HG02798 (cell line): ENCODE data around the gene USP44.

Experiments
- ATAC-seq: cut with Tn5 transposase; IDR thresholded peaks from one replicate; pipeline ENCODE4 v1.9.1; 2021; ENCODE audit warnings: mild to moderate bottlenecking; ENCODE audit not compliant: unreplicated experiment, poor library complexity

Gene USP44

DNA sequence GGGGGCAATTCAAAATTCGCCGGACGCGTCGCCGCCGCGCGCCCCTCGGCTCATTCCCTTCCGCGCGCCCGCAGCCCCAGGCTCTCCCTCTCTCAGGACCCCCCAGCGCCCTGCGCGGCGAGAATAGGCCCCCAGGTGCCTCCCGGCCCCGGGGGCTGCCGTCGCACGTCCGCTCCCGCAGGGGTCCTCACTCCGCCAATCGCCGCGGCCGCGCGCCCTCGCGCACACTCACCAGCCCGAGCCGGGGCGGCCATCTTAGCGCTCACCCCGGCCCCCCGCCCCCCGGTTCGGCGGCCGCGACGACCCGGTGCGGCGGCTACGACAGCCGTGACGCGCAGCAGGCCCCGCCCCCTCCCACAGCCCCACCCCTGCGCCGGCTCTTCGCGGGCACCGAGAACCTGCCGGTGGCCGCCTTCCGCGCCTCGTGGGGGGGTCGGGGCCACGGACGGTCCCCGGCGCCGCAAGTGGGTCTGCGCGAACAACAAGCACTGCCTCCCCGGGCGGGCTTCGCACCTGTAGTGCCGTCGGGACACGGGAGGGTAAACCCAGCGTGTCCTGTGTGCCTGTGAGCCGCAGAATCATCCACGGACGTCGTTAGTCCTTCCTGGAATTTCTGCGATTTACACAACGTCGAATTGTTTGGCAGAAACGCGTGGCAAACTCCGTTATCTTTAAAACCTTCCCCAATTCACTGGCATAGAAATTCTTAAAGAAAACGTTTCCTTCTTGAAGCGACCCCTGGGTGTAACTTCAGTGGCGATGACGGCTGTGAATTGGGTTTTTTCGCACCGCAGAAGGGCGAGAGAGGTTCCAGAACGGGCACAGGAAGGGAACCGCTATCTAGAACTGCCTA lies 2.5 kb downstream of the USP44 start:
- ATAC-seq, result no peak

DNA sequence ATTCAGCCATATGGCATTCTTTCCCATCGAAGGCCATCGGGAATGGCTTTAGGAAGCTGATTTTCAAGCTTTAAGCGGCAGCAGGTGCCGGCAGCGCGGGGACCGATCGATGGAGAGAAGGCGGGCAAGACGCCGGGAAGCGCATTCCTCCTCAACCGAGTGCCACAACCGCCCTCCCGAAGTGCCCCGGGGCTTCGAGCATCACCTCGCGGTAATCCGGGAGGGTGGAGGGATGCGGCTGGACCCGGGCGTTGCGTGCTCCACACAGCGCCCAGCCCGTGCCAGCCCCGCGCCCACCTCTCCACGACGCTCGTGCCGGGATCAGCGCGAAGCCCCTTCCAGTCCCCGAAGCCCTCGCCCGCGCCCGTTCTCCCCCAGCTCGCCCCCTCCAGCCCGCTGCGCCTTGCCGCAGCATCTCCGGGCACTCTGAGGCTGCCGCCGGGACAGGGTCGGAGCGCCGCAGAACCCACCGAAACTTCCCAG lies 3.2 kb downstream of the USP44 start:
- no peak for ATAC-seq

DNA sequence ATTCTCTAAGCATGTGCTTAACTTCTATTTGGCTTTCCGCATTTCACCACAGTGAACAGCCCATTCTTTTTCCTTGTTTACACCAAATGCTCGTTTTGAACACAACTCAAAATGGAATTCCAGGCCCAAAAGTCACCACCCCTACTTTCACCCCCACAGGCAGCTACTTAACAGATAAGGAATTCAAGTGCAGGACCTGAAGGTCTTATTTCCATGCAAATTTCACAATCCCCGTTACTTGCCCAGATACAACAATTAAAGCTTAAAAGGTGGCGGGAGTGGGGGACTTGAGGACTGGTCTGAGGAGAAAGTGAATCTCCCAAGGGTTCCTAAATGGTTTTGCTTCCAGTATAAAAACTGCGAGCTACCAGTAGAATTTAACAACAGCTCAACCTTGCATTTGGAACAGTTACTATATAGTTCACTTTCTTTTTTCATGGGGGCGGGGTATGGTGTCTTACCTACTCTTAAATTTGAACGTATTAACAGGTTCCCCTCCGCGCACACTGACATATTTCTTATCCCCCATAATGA lies 3.7 kb downstream of the USP44 start:
- ATAC-seq, result no peak

DNA sequence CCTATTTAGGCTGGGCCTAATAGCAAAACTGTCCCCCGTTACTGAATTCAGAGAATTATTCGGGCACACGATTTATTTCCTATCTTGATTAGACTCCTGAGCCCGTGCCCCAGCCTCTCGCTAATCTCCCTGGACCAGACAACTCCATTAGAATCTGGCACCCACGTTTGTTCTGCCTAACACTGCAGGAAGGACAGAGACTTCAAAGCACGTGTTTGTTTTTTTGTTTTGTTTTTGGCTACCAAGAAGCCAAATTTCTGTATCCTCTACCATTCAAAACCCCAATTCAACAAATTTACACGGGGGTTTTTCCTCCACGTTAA lies 4.8 kb downstream of the USP44 start:
- ATAC-seq, result no peak

DNA sequence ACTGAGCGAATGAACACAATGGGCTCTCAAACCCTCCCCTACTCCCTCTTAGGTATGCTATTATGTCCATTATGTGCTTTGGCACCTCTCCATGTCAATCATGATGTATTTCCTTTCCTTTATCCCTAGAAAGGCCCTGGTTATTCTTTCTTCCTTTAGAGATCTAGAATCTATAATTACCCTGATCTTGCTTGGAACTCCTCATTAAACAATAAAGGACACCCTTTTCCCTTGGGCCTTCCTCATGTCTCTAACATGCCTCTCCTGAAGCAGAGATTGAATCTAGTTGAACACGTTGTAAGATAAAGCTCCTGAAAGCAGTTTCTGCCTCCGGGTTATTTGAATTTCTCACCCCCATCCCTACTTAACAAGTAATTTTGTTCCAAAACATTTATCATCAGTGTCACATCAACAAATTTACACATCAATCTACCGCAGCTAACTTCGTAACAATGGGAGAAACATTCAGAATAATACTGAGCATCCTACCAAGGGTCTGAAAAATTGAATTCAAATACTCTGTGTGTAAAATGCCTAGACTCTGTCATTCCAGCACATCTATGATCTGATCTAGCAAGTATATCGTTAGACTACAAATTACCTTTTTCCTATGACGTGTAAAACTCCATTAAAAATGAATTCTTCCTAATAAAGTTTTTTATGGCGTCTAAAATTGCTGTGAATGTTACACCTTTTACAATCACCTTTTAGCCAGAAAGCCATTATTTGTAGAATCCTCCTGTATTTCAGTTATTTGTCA lies 5.4 kb downstream of the USP44 start:
- no peak for ATAC-seq

DNA sequence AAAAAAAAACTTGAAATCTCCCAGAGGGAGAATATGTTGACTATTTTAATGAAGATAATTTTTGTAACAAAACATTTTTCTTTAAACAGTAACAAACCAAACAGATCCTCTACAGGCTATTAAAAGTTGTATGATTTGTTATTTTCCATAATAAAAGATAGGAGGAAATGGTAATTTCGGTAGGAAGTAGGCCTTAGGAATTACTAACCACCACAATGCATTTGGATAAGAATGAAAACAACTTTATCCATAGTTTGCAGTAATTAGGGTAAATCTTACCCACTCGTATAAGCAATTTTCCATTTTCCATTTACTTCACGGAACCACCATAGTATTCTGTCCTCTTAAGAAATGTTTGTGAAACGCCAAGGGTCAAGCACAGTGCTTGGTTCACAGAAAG lies 6.0 kb downstream of the USP44 start:
- no peak for ATAC-seq

DNA sequence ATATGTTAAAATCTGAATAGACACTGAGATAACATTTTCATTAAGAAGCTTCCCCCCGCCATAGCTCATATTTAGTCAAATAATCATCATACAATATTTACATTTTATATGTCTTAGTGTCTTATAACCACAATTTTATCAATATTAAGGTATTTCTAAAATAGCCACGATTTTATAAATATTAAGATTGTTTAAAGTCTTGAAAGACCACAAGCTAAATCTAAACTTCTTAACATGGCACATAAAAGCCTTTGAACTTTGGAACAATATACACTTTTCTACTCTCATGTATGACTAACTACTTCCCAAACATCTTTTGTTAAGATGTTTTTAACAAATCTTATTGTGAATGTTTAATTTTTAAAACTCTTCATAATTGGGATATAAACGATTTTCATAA lies 6.5 kb downstream of the USP44 start:
- no peak for ATAC-seq

DNA sequence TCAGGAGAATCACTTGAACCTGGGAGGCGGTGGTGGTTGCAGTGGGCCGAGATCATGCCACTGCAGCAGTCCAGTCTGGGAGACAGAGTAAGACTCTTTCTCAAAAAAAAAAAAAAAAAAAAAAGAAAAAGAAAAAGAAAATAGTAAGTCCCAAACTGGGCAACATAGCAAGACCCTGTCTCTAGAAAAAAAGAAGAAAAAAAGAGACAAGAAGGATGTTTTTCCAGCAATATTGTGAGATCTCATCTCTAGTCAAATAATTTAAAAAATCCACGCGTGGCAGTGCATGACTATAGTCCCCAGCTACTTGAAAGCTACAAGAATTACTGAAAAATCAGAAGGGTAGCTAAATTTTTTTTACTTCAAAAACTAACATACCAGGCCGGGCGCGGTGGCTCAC lies 8.0 kb downstream of the USP44 start:
- no peak for ATAC-seq

DNA sequence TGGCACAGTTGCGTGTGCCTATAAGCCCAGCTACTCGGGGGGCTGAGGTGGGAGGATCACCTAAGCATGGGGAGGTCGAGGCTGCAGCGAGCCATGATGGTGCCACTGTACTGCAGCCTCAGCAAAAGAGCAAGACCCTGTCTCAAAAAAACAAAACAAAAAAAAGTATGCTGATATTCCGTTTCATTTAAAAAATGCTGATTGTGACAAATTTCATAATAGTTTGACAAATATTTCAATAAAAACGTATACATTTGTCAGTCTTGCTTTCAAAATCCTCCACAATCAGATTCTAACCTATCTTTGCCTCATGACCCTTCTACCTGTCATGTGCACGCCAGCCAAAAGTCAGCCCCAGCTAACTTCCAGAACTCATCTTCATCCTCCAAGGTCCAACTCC lies 9.8 kb downstream of the USP44 start:
- ATAC-seq, result no peak

DNA sequence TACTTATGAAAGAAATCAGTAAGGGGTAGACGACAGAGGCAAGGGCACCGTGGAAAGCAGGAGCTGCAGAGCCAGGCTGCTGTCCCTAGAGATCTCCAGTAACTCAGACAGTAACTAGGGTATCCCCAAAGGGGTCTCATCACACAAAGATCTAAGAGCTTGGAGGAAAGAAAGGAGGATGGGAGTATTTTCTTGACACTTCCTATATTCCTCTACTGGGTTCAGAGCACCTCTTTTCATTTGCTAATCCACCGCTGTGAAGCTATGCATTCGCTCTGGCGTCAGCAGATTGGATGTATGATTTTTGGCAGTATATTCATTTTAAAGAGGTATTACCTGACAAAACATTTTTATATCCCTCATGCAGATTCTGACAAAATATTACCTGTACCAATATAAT lies 12.6 kb downstream of the USP44 start:
- ATAC-seq, result no peak

DNA sequence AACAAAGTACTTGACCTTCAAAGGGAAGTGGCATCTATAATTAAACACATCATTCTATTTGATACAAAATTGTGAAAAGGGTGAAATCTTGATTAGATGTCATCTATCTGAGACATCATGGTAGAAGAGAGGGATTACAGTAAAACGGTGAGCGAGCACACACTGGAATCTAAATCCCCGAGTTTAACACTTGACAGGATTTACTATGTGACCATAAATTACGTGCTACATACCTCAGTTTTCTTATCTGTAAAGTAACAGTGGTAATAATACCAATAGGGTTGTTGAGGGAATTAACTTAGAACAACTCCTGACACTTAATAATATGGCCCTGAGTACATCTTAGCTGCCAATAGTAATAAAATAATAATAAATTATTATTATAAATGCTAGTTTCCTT lies 13.3 kb downstream of the USP44 start:
- ATAC-seq, result no peak

DNA sequence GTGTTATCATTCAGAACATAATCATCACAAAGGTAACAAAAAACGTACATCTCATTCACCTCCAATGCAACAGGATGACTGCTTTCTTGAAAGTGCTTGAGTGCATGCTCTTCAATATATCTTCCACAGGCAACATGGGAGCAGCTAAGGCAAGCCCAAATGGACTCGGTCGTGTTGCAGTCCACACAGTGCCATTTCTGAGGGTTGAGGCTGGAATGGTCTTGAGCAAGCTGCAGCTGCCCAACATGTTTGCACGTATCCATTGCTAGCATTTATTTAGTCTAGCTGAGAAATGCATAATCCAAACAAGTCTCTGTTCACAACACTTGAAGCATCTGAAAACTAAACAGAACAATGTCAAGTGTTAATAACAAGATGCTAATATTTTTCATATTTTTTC lies 17.3 kb downstream of the USP44 start:
- ATAC-seq, result no peak

DNA sequence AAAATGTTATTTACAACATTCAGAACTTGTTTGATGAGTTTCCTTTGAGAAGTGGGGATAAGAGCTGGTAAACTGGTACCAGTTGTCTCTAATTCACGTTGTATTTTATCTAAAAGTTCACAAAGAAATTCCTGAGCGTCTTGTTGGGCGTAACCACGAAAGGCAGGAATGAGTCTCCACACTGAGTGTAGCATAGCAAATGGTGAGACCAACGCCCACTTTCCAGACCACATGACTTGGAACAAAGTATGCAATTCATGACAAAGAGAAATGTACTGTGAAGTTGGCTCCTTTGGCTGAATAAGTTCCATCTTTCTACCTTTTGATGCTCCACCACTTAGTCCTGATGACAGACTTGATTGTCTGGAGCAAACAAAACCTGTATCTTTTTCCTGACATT lies 18.4 kb downstream of the USP44 start:
- no peak for ATAC-seq

DNA sequence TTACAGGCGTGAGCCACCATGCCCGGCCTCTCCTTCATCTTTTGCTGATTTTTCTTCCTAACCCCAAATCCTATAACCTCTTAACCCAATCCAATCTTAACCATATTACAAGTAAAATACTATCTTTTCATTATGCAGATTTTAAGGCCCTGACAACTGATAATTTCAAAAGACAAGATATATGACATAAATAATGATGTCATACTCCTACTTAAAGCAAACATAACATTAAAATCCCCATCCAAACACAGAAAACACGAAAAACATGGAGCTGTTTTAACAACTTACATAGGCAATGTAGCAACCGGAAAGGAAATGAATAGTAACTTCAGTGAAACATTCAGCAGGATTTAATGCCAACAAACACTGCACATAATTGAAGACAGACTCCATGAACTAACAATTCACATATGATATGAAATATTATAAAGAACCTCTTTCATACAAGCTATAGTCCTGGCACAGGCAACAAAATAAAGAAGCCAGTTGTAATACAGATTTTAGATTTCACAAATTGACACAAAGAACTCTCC lies 21.5 kb downstream of the USP44 start:
- ATAC-seq, result no peak

DNA sequence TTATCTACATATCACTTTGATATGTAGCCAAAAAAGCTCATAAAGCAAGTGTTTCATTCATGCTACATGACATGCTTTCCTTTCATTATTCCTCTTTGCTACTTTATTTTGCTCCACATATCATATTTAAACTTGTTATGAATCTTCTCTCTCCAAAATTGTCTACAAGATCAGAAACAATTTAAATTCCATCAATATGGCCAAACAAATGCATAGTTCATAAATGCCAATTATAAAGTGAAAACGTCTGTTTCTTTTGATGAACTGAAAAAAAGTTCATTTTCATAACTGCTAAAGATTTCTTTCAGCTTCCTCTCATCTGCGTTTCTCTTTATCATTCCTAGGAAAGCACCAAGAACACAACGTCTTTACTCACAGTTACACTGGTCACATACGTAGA lies 22.8 kb downstream of the USP44 start:
- ATAC-seq, result no peak

DNA sequence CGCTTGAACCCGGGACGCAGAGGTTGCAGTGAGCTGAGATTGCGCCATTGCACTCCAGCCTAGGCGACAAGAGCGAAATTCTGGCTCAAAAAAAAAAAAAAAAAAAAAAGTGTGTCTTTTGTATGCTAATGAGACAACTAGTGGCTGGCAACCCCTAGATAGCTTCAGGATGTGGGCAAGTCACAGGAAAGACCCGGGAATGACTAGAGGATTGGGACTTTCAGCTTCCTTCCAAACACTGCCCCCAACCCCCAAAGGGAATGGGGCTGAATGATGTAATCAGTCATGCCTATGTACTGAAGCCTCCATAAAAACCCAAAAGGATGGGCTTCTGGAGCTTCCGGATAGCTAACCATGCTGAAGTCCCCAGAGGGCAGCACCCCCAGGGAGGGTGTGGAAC lies 28.6 kb downstream of the USP44 start:
- ATAC-seq, result no peak

DNA sequence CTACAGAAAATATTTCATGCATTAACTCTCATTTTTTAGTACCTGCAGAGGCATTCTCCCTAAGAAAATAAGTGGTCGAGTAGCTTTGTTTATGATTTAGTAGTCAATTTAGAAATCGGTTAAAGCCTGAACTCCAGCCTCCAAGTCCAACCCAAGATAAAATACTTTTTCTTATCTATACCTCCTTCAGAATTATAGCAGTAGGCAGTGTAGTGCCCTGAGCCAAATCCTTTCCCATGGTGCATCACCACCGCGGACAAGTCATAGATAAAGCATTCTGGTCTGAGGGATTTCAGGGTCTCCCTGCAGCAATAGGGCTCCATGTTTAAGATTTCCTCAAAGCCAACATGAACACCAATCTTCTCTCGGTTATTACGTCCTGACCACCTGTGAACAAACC lies 30.5 kb downstream of the USP44 start:
- no peak for ATAC-seq

DNA sequence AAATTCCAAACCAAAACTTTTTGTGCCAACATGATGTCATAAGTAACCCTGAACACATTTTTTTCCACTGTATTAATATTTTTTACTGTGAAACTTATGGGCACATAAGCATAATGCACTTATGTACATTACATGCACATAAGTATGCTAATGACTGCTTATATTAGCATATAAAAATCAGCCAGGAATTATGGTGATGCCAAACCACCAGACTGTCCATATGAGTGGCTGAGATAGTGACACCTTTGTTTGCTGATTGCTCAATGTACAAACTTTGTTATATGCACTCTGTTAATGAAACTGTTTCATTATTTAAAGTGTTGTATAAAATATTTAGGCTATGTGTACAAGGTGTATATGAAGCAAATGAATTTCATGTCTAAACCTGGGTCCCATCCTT lies 32.3 kb downstream of the USP44 start:
- no peak for ATAC-seq

DNA sequence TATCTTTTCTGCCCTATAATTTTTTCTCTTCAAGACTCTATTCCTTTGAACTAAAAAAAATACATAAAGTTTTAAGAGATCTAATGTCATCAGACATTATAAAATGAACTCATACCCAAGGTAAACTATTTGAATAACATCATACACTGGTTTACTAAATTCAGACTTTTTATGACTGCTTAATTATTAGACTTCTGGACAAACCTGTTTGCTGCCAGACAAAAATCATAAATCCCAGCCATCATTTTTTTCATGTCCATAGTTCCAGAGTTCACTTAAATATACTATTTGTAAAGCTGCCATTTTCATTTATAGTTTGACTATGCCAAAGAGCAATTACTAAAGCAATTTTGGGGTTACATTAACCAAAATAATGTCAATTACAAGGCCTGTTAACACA lies 34.0 kb downstream of the USP44 start:
- no peak for ATAC-seq

DNA sequence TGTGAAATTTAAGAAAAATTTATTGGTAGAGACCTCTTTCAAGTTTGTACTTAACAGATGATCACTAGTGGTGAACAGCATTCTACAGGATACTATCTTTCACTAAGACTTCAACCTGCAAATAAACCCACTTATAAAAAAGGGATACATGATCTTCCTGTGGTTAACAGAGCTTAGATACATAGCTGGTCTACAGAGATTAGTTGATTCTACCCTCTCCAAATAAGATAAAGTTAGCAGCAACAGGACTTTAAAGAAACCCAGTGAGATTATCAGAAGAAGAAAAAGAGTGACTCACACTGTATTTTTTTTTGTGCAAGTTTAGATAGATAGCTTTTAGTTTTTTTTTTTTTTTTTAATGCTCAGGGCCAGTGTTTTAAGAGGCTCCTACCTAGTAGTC lies 34.5 kb downstream of the USP44 start:
- no peak for ATAC-seq

DNA sequence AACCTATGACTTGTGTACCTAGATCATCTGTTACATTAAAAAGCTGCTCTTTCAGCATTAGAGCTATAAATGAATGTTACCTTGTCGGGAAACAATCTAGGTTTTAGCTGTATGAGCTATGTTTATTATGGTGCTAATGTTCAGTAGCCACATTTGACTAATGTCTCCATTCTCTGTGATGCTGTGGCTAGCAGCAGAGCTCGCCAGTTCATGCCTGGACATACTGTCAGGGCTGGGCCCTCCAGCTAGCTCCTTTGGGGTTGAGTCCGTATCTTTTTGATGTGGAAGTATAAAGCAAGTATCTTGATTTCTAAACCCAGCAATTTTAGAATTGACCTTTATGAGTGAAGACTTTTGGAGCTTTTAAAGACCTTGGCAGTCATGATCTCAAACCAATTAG lies 36.1 kb downstream of the USP44 start:
- ATAC-seq, result no peak
